ENCODE data around the gene SAMM50.

The SAMM50 gene

DNA sequence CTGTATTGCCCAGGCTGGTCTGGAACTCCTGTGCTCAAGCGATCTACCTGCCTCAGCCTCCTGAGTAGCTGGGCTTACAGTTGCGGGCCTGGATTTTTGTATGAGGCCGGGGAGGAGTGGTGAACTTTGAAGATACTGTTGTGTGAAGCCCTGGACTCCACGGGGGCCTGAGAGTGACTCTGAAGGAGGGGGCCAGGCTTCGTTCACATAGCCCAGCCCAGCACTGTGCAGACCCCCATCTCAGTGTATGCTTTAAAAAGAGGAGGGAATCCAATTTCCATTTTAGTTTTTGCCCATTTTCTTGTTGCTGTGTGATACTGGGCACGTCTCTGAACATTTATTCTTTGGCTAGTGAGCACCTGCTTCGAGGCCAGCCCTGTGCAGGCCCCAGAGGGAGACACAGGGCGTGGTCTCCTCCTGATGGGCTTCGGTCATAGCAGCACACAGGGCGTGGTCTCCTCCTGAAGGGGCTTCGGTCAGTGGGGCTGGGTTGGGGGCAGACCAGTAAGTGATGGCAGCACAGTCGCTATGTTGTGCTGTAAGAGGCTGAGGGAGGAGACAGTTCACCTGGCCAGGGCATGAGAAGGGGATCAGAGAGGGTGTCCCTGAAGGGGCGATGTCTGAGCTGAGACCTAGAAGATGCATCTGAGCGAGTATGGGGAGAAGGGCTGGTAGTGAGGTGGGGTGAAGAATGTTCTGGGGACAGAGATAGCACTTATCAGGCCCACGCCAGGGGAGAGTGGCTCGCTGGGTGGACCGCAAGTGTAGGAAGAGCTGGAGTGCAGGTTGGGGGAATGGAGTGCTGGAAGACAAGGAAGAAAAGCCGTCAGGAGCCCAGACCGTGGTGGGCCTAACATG, 14.0 kb downstream of the SAMM50 start:
- Histone ChIP-seq H3K4me2 (ENCODE audit: low read depth, low read length, poor library complexity, severe bottlenecking) (no peak overlapping the region), H3K9ac (ENCODE audit: low read depth, low read length, poor library complexity, severe bottlenecking) (no peak overlapping the region), H3K36me3 (ENCODE audit: insufficient read depth, low read length) (peaks cover 84% of the 10 kb centered on the region; the same call in 1 of the 2 replicates), H3F3A (ENCODE audit: low read depth) (no peaks in the 10 kb centered on the region), H3K4me3 (ENCODE audit: low read length, poor library complexity, severe bottlenecking) (no peak overlapping the region), H3K9me2 (replicated peaks; ENCODE audit: low read depth, low read length) (no peaks in the 10 kb centered on the region), H3K27me3 (ENCODE audit: insufficient read depth, low read length, poor library complexity, severe bottlenecking) (no peaks in the 10 kb centered on the region), H3K9me3 (ENCODE audit: insufficient read depth, low read depth, low read length) (no peaks in the 10 kb centered on the region), H3K4me1 (ENCODE audit: insufficient read depth, low read length, poor library complexity, severe bottlenecking) (no peaks in the 10 kb centered on the region), H3K79me2 (ENCODE audit: insufficient read depth, low read length) (no peaks in the 10 kb centered on the region), H4K20me1 (ENCODE audit: insufficient read depth, low read length, poor library complexity, severe bottlenecking) (no peaks in the 10 kb centered on the region), H2AFZ (ENCODE audit: low read length) (no peak overlapping the region)
- TF ChIP-seq EZH2phosphoT487 (IDR thresholded peaks at IDR 0.05; ENCODE audit: borderline replicate concordance): no peak
- TF ChIP-seq, protein P1, sequence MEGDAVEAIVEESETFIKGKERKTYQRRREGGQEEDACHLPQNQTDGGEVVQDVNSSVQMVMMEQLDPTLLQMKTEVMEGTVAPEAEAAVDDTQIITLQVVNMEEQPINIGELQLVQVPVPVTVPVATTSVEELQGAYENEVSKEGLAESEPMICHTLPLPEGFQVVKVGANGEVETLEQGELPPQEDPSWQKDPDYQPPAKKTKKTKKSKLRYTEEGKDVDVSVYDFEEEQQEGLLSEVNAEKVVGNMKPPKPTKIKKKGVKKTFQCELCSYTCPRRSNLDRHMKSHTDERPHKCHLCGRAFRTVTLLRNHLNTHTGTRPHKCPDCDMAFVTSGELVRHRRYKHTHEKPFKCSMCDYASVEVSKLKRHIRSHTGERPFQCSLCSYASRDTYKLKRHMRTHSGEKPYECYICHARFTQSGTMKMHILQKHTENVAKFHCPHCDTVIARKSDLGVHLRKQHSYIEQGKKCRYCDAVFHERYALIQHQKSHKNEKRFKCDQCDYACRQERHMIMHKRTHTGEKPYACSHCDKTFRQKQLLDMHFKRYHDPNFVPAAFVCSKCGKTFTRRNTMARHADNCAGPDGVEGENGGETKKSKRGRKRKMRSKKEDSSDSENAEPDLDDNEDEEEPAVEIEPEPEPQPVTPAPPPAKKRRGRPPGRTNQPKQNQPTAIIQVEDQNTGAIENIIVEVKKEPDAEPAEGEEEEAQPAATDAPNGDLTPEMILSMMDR (conservative IDR thresholded peaks at IDR 0.05; ENCODE audit: low read length): no peak

DNA sequence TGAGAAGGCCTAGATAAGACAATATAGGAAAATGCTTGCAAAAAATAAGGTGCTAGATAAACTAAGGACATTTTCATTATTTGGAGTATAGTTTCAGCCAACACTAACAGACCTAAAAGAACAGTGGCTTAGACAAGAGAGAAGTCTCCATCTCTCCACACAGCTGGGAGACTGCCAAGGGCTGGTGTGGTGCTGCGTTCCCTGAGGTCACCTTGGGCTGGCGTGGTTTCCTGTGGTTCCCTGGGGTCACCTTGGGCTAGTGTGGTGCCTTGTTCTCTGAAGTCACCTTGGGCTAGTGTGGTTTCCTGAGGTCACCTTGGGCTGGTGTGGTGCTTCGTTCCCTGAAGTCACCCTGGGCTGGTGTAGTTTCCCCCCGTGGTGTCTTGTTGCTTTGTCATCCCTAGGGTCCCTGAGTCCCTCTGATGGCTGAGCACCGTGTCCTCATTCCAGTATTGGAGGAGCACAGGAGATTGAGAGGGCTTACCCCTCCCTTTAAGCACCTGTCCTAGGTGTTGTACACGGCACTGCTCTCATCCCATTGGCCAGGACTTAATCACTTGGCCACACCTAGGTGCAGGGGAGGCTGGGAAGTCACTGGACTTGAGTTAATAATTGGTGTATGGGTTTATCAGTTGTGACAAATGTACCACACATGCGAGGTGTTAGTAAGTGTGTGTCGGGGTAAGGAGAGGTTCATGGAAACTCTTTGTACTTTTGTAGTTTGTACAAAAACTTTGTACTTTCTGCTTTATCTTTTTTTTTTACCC, 14.9 kb downstream of the SAMM50 start:
- no peaks in the 10 kb centered on the region for H3K27me3 ChIP-seq (ENCODE audit: insufficient read depth, low read length, poor library complexity, severe bottlenecking)
- H3K4me2 ChIP-seq (ENCODE audit: low read depth, low read length, poor library complexity, severe bottlenecking): no peak overlapping the region
- TF ChIP-seq EZH2phosphoT487 (IDR thresholded peaks at IDR 0.05; ENCODE audit: borderline replicate concordance): no peak
- TF ChIP-seq, protein P1 (conservative IDR thresholded peaks at IDR 0.05; ENCODE audit: low read length): no peak
- no peak overlapping the region for H3K4me3 ChIP-seq (ENCODE audit: low read length, poor library complexity, severe bottlenecking)
- no peaks in the 10 kb centered on the region for H3F3A ChIP-seq (ENCODE audit: low read depth)
- peaks cover 85% of the 10 kb centered on the region; the same call in 1 of the 2 replicates for H3K36me3 ChIP-seq (ENCODE audit: insufficient read depth, low read length)
- H3K4me1 ChIP-seq (ENCODE audit: insufficient read depth, low read length, poor library complexity, severe bottlenecking): no peaks in the 10 kb centered on the region
- no peak overlapping the region for H2AFZ ChIP-seq (ENCODE audit: low read length)
- no peaks in the 10 kb centered on the region for H4K20me1 ChIP-seq (ENCODE audit: insufficient read depth, low read length, poor library complexity, severe bottlenecking)
- no peak overlapping the region for H3K9ac ChIP-seq (ENCODE audit: low read depth, low read length, poor library complexity, severe bottlenecking)
- no peaks in the 10 kb centered on the region for H3K9me2 ChIP-seq (replicated peaks; ENCODE audit: low read depth, low read length)
- H3K79me2 ChIP-seq (ENCODE audit: insufficient read depth, low read length): no peaks in the 10 kb centered on the region
- H3K9me3 ChIP-seq (ENCODE audit: insufficient read depth, low read depth, low read length): no peaks in the 10 kb centered on the region

DNA sequence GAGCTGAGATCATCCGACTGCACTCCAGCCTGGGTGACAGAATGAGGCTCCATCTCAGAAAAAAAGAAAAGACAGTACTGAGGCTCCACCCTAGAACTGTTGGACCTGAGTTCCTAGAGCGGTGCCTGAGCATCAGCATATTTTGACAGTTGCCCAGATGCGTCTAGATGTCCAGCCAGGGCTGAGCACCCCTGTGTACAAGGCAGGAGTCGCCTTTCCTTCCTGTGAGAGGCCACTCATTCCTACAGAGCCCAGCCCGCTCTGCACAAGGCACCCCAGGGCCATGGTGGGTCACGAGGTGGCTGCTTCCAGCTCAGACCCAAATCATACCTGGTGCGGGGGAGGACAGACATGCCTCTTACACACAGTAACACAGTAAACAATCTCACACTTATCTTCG, 15.9 kb downstream of the SAMM50 start:
- H3K9me3 ChIP-seq (ENCODE audit: insufficient read depth, low read depth, low read length): no peaks in the 10 kb centered on the region
- H2AFZ ChIP-seq (ENCODE audit: low read length): no peak overlapping the region
- no peak overlapping the region for H3K9ac ChIP-seq (ENCODE audit: low read depth, low read length, poor library complexity, severe bottlenecking)
- no peaks in the 10 kb centered on the region for H3K79me2 ChIP-seq (ENCODE audit: insufficient read depth, low read length)
- no peaks in the 10 kb centered on the region for H4K20me1 ChIP-seq (ENCODE audit: insufficient read depth, low read length, poor library complexity, severe bottlenecking)
- peaks cover 85% of the 10 kb centered on the region; the same call in 1 of the 2 replicates for H3K36me3 ChIP-seq (ENCODE audit: insufficient read depth, low read length)
- no peaks in the 10 kb centered on the region for H3K9me2 ChIP-seq (replicated peaks; ENCODE audit: low read depth, low read length)
- no peak for TF ChIP-seq EZH2phosphoT487 (IDR thresholded peaks at IDR 0.05; ENCODE audit: borderline replicate concordance)
- TF ChIP-seq, protein P1 (conservative IDR thresholded peaks at IDR 0.05; ENCODE audit: low read length): no peak
- no peak overlapping the region for H3K4me2 ChIP-seq (ENCODE audit: low read depth, low read length, poor library complexity, severe bottlenecking)
- no peaks in the 10 kb centered on the region for H3F3A ChIP-seq (ENCODE audit: low read depth)
- no peaks in the 10 kb centered on the region for H3K27me3 ChIP-seq (ENCODE audit: insufficient read depth, low read length, poor library complexity, severe bottlenecking)
- H3K4me1 ChIP-seq (ENCODE audit: insufficient read depth, low read length, poor library complexity, severe bottlenecking): no peaks in the 10 kb centered on the region
- H3K4me3 ChIP-seq (ENCODE audit: low read length, poor library complexity, severe bottlenecking): no peak overlapping the region

Data from Loucy (cell line).